Heart right ventricle (tissue), 16 donors: ENCODE results near the gene KATNIP. TPM values are rescaled to one million over a fixed set of nuclear protein-coding genes. Genes with fewer than 3 reads are reported as not detected.

ENCODE experiments used
- ATAC-seq, 8 donors: fragments of 200-7000 bp; cut with Tn5 transposase; one replicate each; pipeline ENCODE4 v1.9.1; 2020; ENCODE audit warnings: mild to moderate bottlenecking in 8 of 8, moderate library complexity in 8 of 8, moderate number of reproducible peaks in 1 of 8
- DNase-seq, 2 donors: peaks; one replicate each; pipeline ENCODE4 v3.0.0-alpha.2; 2020
- H3K27ac ChIP-seq, 10 donors: fragments of 200-600 bp; sonication (generic) in 2 of 10; one replicate each; pipeline versions ENCODE4 v1.5.0 to v1.8.0; 2020 to 2022; ENCODE audit warnings: mild to moderate bottlenecking in 3 of 10
- H3K27me3 ChIP-seq, 7 donors: fragments of 200-600 bp; one replicate each; pipeline ENCODE4 v1.8.0; 2021 to 2022; ENCODE audit warnings: mild to moderate bottlenecking in 2 of 7
- H3K36me3 ChIP-seq, 9 donors: fragments of 200-600 bp; sonication (generic) in 1 of 9; one replicate each; pipeline versions ENCODE4 v1.5.0 to v1.8.0; 2020 to 2022; ENCODE audit warnings: mild to moderate bottlenecking in 2 of 9
- H3K4me1 ChIP-seq, 9 donors: fragments of 200-600 bp; sonication (generic) in 1 of 9; one replicate each; pipeline versions ENCODE4 v1.5.0 to v1.8.0; 2020 to 2022; ENCODE audit warnings: mild to moderate bottlenecking in 4 of 9
- H3K4me3 ChIP-seq, 10 donors: fragments of 200-600 bp; sonication (generic) in 2 of 10; one replicate each; pipeline versions ENCODE4 v1.5.0 to v1.8.0; 2020 to 2022; ENCODE audit warnings: mild to moderate bottlenecking in 7 of 10, moderate library complexity in 2 of 10
- H3K9me3 ChIP-seq, 11 donors: fragments of 200-600 bp in 10 of 11; sonication (generic) in 2 of 11; one replicate each; pipeline versions ENCODE4 v1.5.0 to v1.8.0; 2013 to 2022; ENCODE audit warnings: mild to moderate bottlenecking in 2 of 11, control low read depth in 1 of 11, moderate library complexity in 1 of 11
- WGBS, 2 donors: extraction: QIAGEN DNeasy Blood & Tissue Kit; methylation state at CpG; one replicate each; pipeline ENCODE4 v1.1.7; 2013; ENCODE audit warnings: inconsistent platforms in 1 of 2; 5-methylcytosine and 5-hydroxymethylcytosine counted together
- intact Hi-C, 10 donors: fragments of 100-400 bp; cut with DNase I; formaldehyde crosslinking; loops; one replicate each; pipeline versions ENCODE4 v1.11.1 to v1.14.2; 2022
- polyA plus RNA-seq, 2 donors: library from polyadenylated mRNA; stranded (reverse); fragments of 200-250 nt; gene quantifications; one replicate each; pipeline ENCODE4 v1.2.3, GENCODE V29; 2013
- total RNA-seq, 10 donors: library from RNA; stranded (reverse); fragmentation: NEBNext Ultra II Directional in 3 of 10; extraction: Animal tissue kit (Norgen Biotek cat#: 25700) in 3 of 10; gene quantifications; one replicate each; pipeline versions ENCODE4 v1.2.1 to v1.2.4, GENCODE V29; 2021 to 2023
- TF ChIP-seq, protein P1 (sequence below), 9 donors: fragments of 200-600 bp; sonication (generic) in 2 of 9; IDR thresholded peaks; one replicate each; pipeline versions ENCODE4 v1.5.0 to v1.8.0; 2021 to 2022; ENCODE audit warnings: antibody characterized with exemption in 9 of 9, mild to moderate bottlenecking in 5 of 9, moderate library complexity in 1 of 9
- donor health status: Arrhythmogenic right ventricular cardiomyopathy.
- donor health status: ischemic (EF 13 %, LVEDD 7.1; RV severe dilation, severe dysfunction).
- donor health status: healthy with polysubstance abuse.
- donor health status: DM: no; HTN: yes; CAD: no.
- donor health status: DM: no; HTN: no; CAD: no.
- donor health status: ischemic (EF 25% LVEDD 6.9; RV normal size, moderate dysfunction).
- donor health status: ischemic (EF 25% LVEDD 5.7; RV mildly dilated, moderate dysfunction).
- donor health status: healthy.
- donor health status: DM: yes; HTN: yes; CAD: no.
- donor health status: Ischemic cardiomyopathy.
- donor health status: ischemic (EF 35%, LVEDD 5.7; RV mildly dilated, moderate dysfunction).
- donor health status: nonischemic (EF 11% LVEDD 7.7; RV severe dilation, severe dysfunction).
- donor health status: DM: yes; HTN: yes; CAD: no.
- donor health status: PGD.
- donor health status: ischemic (EF 29% LVEDD 5.4; RV normal size, mild dysfunction).
- donor health status: nonischemic (EF 23%, LVEDD 6.1; RV moderate dilation, normal function).

The KATNIP gene
- total and polyA plus RNA-seq, 12 donors = 5.9 to 25.0 (median 14.3) TPM

DNA sequence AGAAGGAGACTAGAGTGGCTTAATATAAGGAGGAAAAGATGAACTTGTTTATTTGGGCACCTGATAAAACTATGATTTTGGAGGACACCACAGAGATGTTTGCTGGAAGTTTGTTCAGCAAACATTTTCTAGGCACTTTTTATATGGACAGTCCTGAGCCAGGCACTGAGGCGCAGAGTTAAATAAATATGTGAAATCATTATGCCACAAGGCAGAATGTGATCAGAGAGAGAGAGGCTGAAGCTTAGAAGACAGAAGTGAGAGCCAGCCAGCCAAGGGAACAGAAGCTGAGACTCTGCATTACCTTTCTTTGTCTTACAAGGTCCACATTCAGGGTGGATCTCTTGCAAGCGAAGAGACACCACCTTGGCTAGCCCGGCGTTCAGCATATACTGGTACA, 21.6 kb upstream of the KATNIP start:
- Histone ChIP-seq H3K36me3 (peaks cover 0 to 100% (median 73%) of the 10 kb centered on the region in 9 donors), H3K9me3 (peaks cover 0 to 13% (median 0%) of the 10 kb centered on the region in 11 donors), H3K27me3 (no peaks in the 10 kb centered on the region), H3K4me3 (no peak overlapping the region), H3K27ac (peak overlapping the region in 6 of 10 donors; percentile 40 to 95 (median 60)), H3K4me1 (peaks cover 0 to 69% (median 19%) of the 10 kb centered on the region in 9 donors)
- TF ChIP-seq, protein P1, sequence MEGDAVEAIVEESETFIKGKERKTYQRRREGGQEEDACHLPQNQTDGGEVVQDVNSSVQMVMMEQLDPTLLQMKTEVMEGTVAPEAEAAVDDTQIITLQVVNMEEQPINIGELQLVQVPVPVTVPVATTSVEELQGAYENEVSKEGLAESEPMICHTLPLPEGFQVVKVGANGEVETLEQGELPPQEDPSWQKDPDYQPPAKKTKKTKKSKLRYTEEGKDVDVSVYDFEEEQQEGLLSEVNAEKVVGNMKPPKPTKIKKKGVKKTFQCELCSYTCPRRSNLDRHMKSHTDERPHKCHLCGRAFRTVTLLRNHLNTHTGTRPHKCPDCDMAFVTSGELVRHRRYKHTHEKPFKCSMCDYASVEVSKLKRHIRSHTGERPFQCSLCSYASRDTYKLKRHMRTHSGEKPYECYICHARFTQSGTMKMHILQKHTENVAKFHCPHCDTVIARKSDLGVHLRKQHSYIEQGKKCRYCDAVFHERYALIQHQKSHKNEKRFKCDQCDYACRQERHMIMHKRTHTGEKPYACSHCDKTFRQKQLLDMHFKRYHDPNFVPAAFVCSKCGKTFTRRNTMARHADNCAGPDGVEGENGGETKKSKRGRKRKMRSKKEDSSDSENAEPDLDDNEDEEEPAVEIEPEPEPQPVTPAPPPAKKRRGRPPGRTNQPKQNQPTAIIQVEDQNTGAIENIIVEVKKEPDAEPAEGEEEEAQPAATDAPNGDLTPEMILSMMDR (IDR thresholded peaks at IDR 0.05) = no peak
- DNase-seq (no peak), ATAC-seq (no peak)
- 96 to 97% methylated on average over 4 of the region's 4 CpGs for WGBS, 2 donors
- intact Hi-C loops = no loop called here

DNA sequence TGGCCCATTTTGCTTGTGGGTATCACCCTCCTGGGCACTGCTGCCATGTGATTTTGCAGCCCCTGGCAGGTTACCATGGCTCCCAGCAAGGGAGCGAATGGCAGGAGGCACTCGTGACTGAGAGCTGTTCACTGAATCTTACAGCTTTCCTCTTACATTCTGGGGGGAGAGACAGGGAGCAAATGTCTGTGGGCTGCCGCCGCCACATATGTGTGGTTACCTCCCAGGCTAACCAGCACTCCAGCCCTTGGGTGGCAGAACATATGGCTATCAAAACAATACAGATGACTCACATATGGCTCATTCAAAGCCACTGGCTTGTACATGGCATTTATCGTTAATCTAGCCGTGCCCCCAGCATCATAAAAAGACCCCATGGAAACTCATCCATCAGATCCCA, 20.0 kb upstream of the KATNIP start:
- DNase-seq = no peak
- Histone ChIP-seq H3K27me3 (no peaks in the 10 kb centered on the region), H3K4me1 (peaks cover 0 to 59% (median 19%) of the 10 kb centered on the region in 9 donors), H3K36me3 (peaks cover 0 to 100% (median 76%) of the 10 kb centered on the region in 9 donors), H3K9me3 (peaks cover 0 to 11% (median 0%) of the 10 kb centered on the region in 11 donors), H3K4me3 (no peak overlapping the region), H3K27ac (peak overlapping the region in 9 of 10 donors; percentile 18 to 95 (median 49))
- 92 to 93% methylated on average over 6 of the region's 6 CpGs for WGBS, 2 donors
- TF ChIP-seq, protein P1 (IDR thresholded peaks at IDR 0.05) = no peak
- ATAC-seq = peak in 1 of 8 donors; percentile 10
- intact Hi-C loops = loop anchor here in 1 of 10 donors (10.0 kb wide), 1 partner anchor 55 kb away; no protein-coding TSS in a partner anchor

DNA sequence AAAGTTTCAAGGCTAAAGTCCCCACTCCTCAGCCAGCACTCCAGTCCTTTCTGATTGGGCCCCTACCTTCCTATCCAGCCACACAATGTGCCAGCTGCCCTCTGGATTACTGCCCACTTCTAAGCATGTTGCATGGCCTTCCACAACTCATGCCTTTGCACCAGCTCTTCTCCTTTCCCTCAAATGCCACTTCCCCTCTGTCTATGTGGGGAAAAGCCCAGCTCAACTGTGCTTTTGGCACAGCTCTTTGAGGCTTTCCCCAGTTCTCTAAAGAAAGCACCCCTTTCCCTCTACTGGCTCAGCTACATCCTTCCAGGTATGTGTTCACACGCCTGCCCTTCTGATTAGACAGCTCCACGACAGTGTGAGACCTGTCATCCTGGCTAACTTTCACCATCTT, 18.8 kb upstream of the KATNIP start:
- intact Hi-C loops = loop anchor here in 1 of 10 donors (10.0 kb wide), 1 partner anchor 56 kb away; no protein-coding TSS in a partner anchor
- Histone ChIP-seq H3K27ac (peak overlapping the region in 5 of 10 donors; percentile 5 to 95 (median 51)), H3K9me3 (no peaks in the 10 kb centered on the region), H3K36me3 (peaks cover 0 to 100% (median 74%) of the 10 kb centered on the region in 9 donors), H3K4me1 (peaks cover 0 to 52% (median 18%) of the 10 kb centered on the region in 9 donors), H3K27me3 (no peaks in the 10 kb centered on the region), H3K4me3 (no peak overlapping the region)
- ATAC-seq (peak in 6 of 8 donors; percentile 37 to 64 (median 46)), DNase-seq (no peak)
- TF ChIP-seq, protein P1 (IDR thresholded peaks at IDR 0.05) = no peak
- WGBS, 2 donors = 66 to 70% methylated on average over 2 of the region's 2 CpGs

- intact Hi-C loops = loop anchor here in 2 of 10 donors (2.0 to 10.0 kb wide), 2 partner anchors 17 to 57 kb away; partner anchors contain the start of gene GTF3C1 (in 1 of the 2)
- 73 to 74% methylated on average over 19 of the region's 19 CpGs for WGBS, 2 donors
- ATAC-seq = no peak
- peak overlapping the region in 5 of 10 donors; percentile 5 to 95 (median 51) for H3K27ac ChIP-seq
- TF ChIP-seq, protein P1 (IDR thresholded peaks at IDR 0.05) = no peak
- H3K36me3 ChIP-seq = peaks cover 0 to 100% (median 75%) of the 10 kb centered on the region in 9 donors
- no peak overlapping the region for H3K4me3 ChIP-seq
- H3K4me1 ChIP-seq = peaks cover 0 to 44% (median 17%) of the 10 kb centered on the region in 9 donors
- H3K9me3 ChIP-seq = no peaks in the 10 kb centered on the region
- DNase-seq = no peak
- no peaks in the 10 kb centered on the region for H3K27me3 ChIP-seq
Measured at GRCh38 chr16:27531826-27532800, 17.8 kb upstream of the KATNIP start.
